GM21717 (cell line): ENCODE measurements around the gene NKX2-3.

Experiments
- ATAC-seq: cut with Tn5 transposase; IDR thresholded peaks from one replicate; pipeline ENCODE4 v1.9.1; 2021; ENCODE audit warnings: mild to moderate bottlenecking, moderate library complexity; ENCODE audit not compliant: unreplicated experiment

NKX2-3 gene

DNA sequence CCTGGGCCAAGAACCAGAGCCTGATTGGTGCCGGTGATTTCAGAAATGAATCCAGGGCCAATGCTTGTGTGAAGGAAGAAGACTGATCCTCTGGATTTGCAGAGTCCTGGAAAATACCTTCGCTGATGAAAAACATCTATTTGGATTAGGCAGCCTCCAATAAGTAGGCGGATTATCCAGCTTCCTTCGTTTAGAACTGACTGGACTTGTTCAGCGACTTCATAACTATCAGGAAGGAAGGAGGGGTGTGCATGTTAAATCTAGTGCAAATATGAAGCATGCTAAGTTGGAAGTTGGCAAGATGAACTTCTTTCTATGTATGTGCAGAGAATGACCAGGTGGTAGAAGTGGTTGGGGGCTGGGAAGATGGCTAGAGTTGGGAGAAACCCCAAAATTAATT, 41.0 kb downstream of the NKX2-3 start:
- no peak for ATAC-seq

DNA sequence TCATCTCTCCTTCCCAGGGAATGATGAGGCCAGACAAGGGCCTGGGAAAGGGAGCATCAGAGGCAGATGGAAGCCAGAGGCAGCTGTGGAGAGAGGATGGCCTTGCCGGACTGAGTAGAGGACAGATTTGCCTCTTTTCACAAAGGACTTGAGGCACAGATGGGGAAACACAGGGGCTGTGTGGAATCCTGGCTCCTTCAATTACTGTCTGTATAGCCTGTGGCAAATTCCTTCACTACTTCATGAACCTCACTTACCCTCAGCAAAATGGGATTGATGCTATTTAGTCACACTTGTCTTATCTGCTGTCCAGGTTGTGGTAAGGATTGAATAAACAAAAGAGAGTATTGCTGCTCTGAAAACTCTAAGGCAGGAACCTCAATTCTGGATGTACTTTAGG, 47.2 kb downstream of the NKX2-3 start:
- no peak for ATAC-seq

DNA sequence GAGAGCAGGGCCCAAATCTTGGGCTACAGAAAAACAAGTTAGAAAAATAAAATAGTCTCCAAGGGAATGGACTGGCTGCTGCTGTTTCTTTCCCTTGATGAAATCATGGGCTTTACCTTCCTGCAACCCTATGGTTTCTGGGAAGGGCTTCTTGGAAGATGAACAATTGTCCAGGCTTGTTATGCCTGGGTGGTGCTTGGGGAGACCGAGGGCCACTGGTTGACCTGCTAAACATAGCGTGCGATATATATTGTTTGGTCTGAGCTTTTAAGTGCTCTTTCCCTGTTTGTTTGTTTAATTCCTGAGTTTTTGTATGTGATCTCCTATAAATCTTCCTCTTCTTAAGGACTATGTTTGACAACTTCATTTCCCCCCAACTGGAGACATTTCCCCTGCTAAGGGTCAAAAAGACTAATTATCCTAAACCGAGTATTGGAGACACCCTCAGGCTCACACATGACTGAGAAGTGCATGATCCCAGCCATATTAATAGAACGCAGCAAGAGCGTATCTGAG, 49.6 kb downstream of the NKX2-3 start:
- ATAC-seq: no peak

DNA sequence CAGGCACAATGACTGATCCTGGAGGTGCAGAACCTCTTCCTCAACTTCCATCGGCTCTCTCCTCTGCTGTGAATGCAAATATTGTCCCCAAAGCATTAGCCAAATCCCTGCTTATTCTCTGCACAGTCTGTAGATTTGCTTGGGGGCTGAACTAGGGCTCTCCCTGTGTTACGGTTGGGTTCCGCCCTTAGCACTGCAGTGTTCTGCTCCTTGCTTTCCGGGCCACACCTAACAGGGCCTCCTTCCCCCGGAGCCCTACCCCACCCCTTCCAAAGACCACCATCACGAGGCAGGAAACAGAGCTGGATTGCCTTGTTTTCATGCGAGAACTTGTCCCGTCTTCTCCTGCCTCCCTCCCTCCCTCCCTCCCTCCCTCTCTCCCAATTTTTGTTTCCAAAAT, 50.9 kb downstream of the NKX2-3 start:
- no peak for ATAC-seq
